Uterus (tissue), 2 donors: Measurements from ENCODE around the gene TMEM63B.
"Not testable (repeated sequence)": the region's sequence is repeated elsewhere in the genome, so short reads cannot be mapped to it uniquely, and the experiment has no call there.

ENCODE experiments used
- POLR2A ChIP-seq, 2 donors: fragments of 450-650 bp; IDR thresholded peaks; one replicate each; pipeline ENCODE4 v1.6.1; 2016; ENCODE audit warnings: antibody characterized with exemption in 2 of 2, mild to moderate bottlenecking in 1 of 2, moderate library complexity in 1 of 2
- TF ChIP-seq, protein P1 (sequence below), 4 experiments: fragments of 200-600 bp in 2 of 4; fragments of 450-650 bp in 2 of 4; sonication (generic) in 2 of 4; IDR thresholded peaks; one replicate each; pipeline ENCODE4 v1.5.1; 2016 to 2019; ENCODE audit warnings: antibody characterized with exemption in 4 of 4, mild to moderate bottlenecking in 2 of 4, moderate library complexity in 1 of 4

GRCh38 chr6:44181784-44182183 is 54.4 kb downstream of the TMEM63B start:
- TF ChIP-seq, protein P1, sequence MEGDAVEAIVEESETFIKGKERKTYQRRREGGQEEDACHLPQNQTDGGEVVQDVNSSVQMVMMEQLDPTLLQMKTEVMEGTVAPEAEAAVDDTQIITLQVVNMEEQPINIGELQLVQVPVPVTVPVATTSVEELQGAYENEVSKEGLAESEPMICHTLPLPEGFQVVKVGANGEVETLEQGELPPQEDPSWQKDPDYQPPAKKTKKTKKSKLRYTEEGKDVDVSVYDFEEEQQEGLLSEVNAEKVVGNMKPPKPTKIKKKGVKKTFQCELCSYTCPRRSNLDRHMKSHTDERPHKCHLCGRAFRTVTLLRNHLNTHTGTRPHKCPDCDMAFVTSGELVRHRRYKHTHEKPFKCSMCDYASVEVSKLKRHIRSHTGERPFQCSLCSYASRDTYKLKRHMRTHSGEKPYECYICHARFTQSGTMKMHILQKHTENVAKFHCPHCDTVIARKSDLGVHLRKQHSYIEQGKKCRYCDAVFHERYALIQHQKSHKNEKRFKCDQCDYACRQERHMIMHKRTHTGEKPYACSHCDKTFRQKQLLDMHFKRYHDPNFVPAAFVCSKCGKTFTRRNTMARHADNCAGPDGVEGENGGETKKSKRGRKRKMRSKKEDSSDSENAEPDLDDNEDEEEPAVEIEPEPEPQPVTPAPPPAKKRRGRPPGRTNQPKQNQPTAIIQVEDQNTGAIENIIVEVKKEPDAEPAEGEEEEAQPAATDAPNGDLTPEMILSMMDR (IDR thresholded peaks at IDR 0.05), result not testable (repeated sequence)
- not testable (repeated sequence) for TF ChIP-seq POLR2A (IDR thresholded peaks at IDR 0.05)
